SU-DHL-6 (cell line): ENCODE results near the gene TTLL11.
"Not testable (repeated sequence)": the region's sequence is repeated elsewhere in the genome, so short reads cannot be mapped to it uniquely, and the experiment has no call there.

Experiments
- H2AFZ ChIP-seq: fragments of 200-600 bp; sonication (generic); 2 replicates; pipeline ENCODE4 v1.6.1; 2014; ENCODE audit warnings: low read depth, mild to moderate bottlenecking, moderate library complexity, mixed read lengths, antibody characterized with exemption, low read length; ENCODE audit not compliant: severe bottlenecking
- H3F3A ChIP-seq: fragments of 200-600 bp; shearing (Covaris generic); 2 replicates; pipeline ENCODE4 v1.6.0; 2016; ENCODE audit warnings: antibody characterized with exemption, mild to moderate bottlenecking; ENCODE audit not compliant: insufficient read depth
- H3K27ac ChIP-seq: fragments of 200-600 bp; sonication (generic); 2 replicates; pipeline ENCODE4 v1.5.1; 2016; ENCODE audit warnings: low read depth, mild to moderate bottlenecking, low read length, moderate library complexity, mixed read lengths
- H3K27me3 ChIP-seq: fragments of 200-600 bp; sonication (generic), shearing (Covaris generic); 2 replicates; pipeline ENCODE4 v1.6.0; 2014; ENCODE audit warnings: mild to moderate bottlenecking, low read length
- H3K36me3 ChIP-seq: fragments of 200-600 bp; sonication (generic); 2 replicates; pipeline ENCODE4 v1.6.1; 2014; ENCODE audit warnings: mild to moderate bottlenecking, low read length, mixed read lengths
- H3K4me2 ChIP-seq: fragments of 300-600, 200-600 bp; shearing (Covaris generic), sonication (generic); 2 replicates; pipeline ENCODE4 v1.6.0; 2014; ENCODE audit warnings: low read length, low read depth, mild to moderate bottlenecking; ENCODE audit not compliant: poor library complexity, severe bottlenecking
- H3K4me3 ChIP-seq: fragments of 200-600 bp; sonication (generic); 2 replicates; pipeline ENCODE4 v1.5.1; 2014; ENCODE audit warnings: antibody characterized with exemption, low read length, mild to moderate bottlenecking, mixed read lengths; ENCODE audit not compliant: insufficient read depth, poor library complexity, severe bottlenecking
- H3K79me2 ChIP-seq: fragments of 200-600 bp; sonication (generic); 2 replicates; pipeline ENCODE4 v1.6.1; 2014; ENCODE audit warnings: mild to moderate bottlenecking, low read length, moderate library complexity; ENCODE audit not compliant: insufficient read depth
- H3K9ac ChIP-seq: fragments of 200-600 bp; sonication (generic); 2 replicates; pipeline ENCODE4 v1.7.0; 2014; ENCODE audit warnings: mild to moderate bottlenecking, low read length
- H3K9me2 ChIP-seq: fragments of 200-600 bp; sonication (generic); replicated peaks from 2 replicates; pipeline ENCODE4 v1.6.1; 2014; ENCODE audit warnings: low read length; ENCODE audit not compliant: insufficient read depth
- H3K9me3 ChIP-seq: fragments of 200-600 bp; sonication (generic); 2 replicates; pipeline ENCODE4 v1.6.1; 2014; ENCODE audit warnings: low read length, mixed read lengths; ENCODE audit not compliant: insufficient read depth
- H4K20me1 ChIP-seq: fragments of 200-600 bp; sonication (generic); 2 replicates; pipeline ENCODE4 v1.6.1; 2014; ENCODE audit warnings: low read depth, mild to moderate bottlenecking, antibody characterized with exemption, low read length, moderate library complexity, mixed read lengths
- CTCF ChIP-seq: fragments of 200-600 bp; sonication (generic); IDR thresholded peaks from one replicate; pipeline ENCODE4 v1.5.1; 2017; ENCODE audit warnings: antibody characterized with exemption, mild to moderate bottlenecking, low read length, moderate library complexity; ENCODE audit not compliant: insufficient read depth, poor library complexity, severe bottlenecking
- EZH2phosphoT487 ChIP-seq: fragments of 200-600 bp; sonication (generic), shearing (Covaris generic); conservative IDR thresholded peaks from 2 replicates; pipeline ENCODE4 v1.6.1; 2018; ENCODE audit warnings: mild to moderate bottlenecking, antibody characterized with exemption, low read length, moderate library complexity, mixed read lengths

The TTLL11 gene

GRCh38 chr9:121983736-121984135, 109.4 kb downstream of the TTLL11 start:
- Histone ChIP-seq H3K27ac (no peak overlapping the region), H3K4me2 (no peak overlapping the region), H3K27me3 (no peaks in the 10 kb centered on the region), H3K9me2 (no peaks in the 10 kb centered on the region), H3K36me3 (no peaks in the 10 kb centered on the region), H3K79me2 (no peaks in the 10 kb centered on the region), H3F3A (no peaks in the 10 kb centered on the region), H4K20me1 (no peaks in the 10 kb centered on the region), H3K4me3 (no peak overlapping the region), H2AFZ (no peak overlapping the region), H3K9me3 (no peaks in the 10 kb centered on the region), H3K9ac (no peak overlapping the region)
- TF ChIP-seq CTCF (no peak), EZH2phosphoT487 (no peak)

- Histone ChIP-seq H3K9me3 (no peaks in the 10 kb centered on the region), H3K4me3 (no peak overlapping the region), H3K36me3 (no peaks in the 10 kb centered on the region), H4K20me1 (no peaks in the 10 kb centered on the region), H3K79me2 (no peaks in the 10 kb centered on the region), H3K9me2 (no peaks in the 10 kb centered on the region), H3K27me3 (no peaks in the 10 kb centered on the region), H2AFZ (no peak overlapping the region), H3K4me2 (no peak overlapping the region), H3K27ac (no peak overlapping the region), H3F3A (no peaks in the 10 kb centered on the region), H3K9ac (no peak overlapping the region)
- TF ChIP-seq CTCF = no peak
- TF ChIP-seq EZH2phosphoT487 = no peak
Observed at GRCh38 chr9:121981118-121981883, 111.8 kb downstream of the TTLL11 start.

GRCh38 chr9:121980665-121981064, 112.4 kb downstream of the TTLL11 start:
- not testable (repeated sequence) for H3F3A ChIP-seq, H3K27me3 ChIP-seq, H4K20me1 ChIP-seq

GRCh38 chr9:121979736-121980135, 113.4 kb downstream of the TTLL11 start:
- H3K36me3 ChIP-seq = no peaks in the 10 kb centered on the region
- no peaks in the 10 kb centered on the region for H4K20me1 ChIP-seq
- no peaks in the 10 kb centered on the region for H3K79me2 ChIP-seq
- H3K9ac ChIP-seq = no peak overlapping the region
- H2AFZ ChIP-seq = no peak overlapping the region
- H3K27me3 ChIP-seq = no peaks in the 10 kb centered on the region
- H3K9me3 ChIP-seq = no peaks in the 10 kb centered on the region
- TF ChIP-seq CTCF (no peak), EZH2phosphoT487 (no peak)
- no peak overlapping the region for H3K27ac ChIP-seq
- H3K9me2 ChIP-seq = no peaks in the 10 kb centered on the region
- no peaks in the 10 kb centered on the region for H3F3A ChIP-seq
- no peak overlapping the region for H3K4me2 ChIP-seq
- no peak overlapping the region for H3K4me3 ChIP-seq

More at GRCh38 chr9:121980665-121981064, 112.4 kb downstream of the TTLL11 start:
- H2AFZ ChIP-seq, H3K4me2 ChIP-seq, H3K9me3 ChIP-seq, H3K79me2 ChIP-seq, H3K9ac ChIP-seq, H3K27ac ChIP-seq, H3K4me3 ChIP-seq, H3K36me3 ChIP-seq, H3K9me2 ChIP-seq: not testable (repeated sequence)
